Rectal smooth muscle tissue (tissue), 1 donor: Measurements from ENCODE around the gene ZNF341.
"Not testable (repeated sequence)": the region's sequence is repeated elsewhere in the genome, so short reads cannot be mapped to it uniquely, and the experiment has no call there.

ENCODE experiments used
- H3K27ac ChIP-seq: one replicate; pipeline ENCODE4 v1.7.0; 2013; ENCODE audit warnings: low read depth, low read length, inconsistent platforms
- H3K27me3 ChIP-seq: one replicate; pipeline ENCODE4 v1.7.0; 2013; ENCODE audit warnings: low read length; ENCODE audit not compliant: control insufficient read depth, insufficient read depth
- H3K36me3 ChIP-seq: one replicate; pipeline ENCODE4 v1.7.0; 2013; ENCODE audit warnings: low read length; ENCODE audit not compliant: control insufficient read depth, insufficient read depth
- H3K4me1 ChIP-seq: one replicate; pipeline ENCODE4 v1.7.0; 2013; ENCODE audit warnings: low read length; ENCODE audit not compliant: control insufficient read depth, insufficient read depth
- H3K4me3 ChIP-seq: one replicate; pipeline ENCODE4 v1.7.0; 2013; ENCODE audit warnings: low read length
- H3K9ac ChIP-seq: one replicate; pipeline ENCODE4 v1.7.0; 2013; ENCODE audit warnings: low read length

ZNF341 gene

GRCh38 chr20:33693741-33694638 lies 37.8 kb upstream of the ZNF341 start:
- H3K9ac ChIP-seq = no peak overlapping the region
- H3K36me3 ChIP-seq = no peaks in the 10 kb centered on the region
- H3K27me3 ChIP-seq = no peaks in the 10 kb centered on the region
- peak overlapping the region; percentile 49 for H3K27ac ChIP-seq
- no peak overlapping the region for H3K4me3 ChIP-seq
- peaks cover 11% of the 10 kb centered on the region for H3K4me1 ChIP-seq

DNA sequence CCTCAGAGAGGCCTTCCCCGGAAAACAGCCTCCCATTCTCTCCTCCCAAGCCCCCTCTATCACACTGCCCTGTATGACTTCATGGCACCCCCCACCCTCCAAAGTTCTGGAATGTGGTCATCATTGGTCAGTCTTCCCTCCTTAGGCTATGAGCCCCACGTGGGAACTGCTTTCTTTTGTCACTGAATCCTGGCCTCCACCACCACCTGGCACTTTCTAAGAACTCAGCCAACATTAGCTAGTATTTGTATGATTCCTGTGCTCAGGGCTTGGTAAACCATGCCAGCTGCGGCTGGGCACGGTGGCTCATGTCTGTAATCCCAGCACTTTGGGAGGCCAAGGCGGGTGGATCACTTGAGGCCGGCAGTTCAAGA lies 37.2 kb upstream of the ZNF341 start:
- H3K9ac ChIP-seq = no peak overlapping the region
- H3K4me1 ChIP-seq = peaks cover 11% of the 10 kb centered on the region
- no peaks in the 10 kb centered on the region for H3K27me3 ChIP-seq
- no peak overlapping the region for H3K27ac ChIP-seq
- H3K4me3 ChIP-seq = no peak overlapping the region
- H3K36me3 ChIP-seq = no peaks in the 10 kb centered on the region

DNA sequence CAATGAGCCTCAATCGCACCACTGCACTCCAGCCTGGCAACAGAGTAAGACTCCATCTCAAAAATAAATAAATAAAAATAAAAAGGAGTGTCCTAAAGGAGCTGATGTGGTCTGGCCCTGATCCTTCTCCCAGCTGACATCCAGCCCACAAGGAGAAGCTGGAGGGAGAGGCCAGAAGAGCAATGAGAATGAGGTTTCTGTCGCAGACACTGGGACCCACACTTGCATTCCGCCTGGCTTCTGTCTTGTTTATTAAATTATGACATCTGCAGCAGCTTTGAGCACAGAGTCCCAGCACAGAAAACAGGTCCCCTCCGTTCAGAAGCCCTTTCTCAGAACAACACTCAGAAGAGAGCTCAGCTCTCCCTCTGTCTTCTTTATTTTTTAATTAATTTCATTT lies 35.3 kb upstream of the ZNF341 start:
- H3K9ac ChIP-seq = no peak overlapping the region

GRCh38 chr20:33697129-33697528 lies 34.7 kb upstream of the ZNF341 start:
- H3K27me3 ChIP-seq = no peaks in the 10 kb centered on the region
- no peak overlapping the region for H3K9ac ChIP-seq
- H3K4me1 ChIP-seq = peaks cover 11% of the 10 kb centered on the region
- no peaks in the 10 kb centered on the region for H3K36me3 ChIP-seq
- no peak overlapping the region for H3K4me3 ChIP-seq
- H3K27ac ChIP-seq = peak overlapping the region; percentile 63

More for the DNA sequence above, 35.3 kb upstream of the ZNF341 start:
- Histone ChIP-seq H3K4me1 (peaks cover 11% of the 10 kb centered on the region), H3K27ac (no peak overlapping the region), H3K27me3 (no peaks in the 10 kb centered on the region), H3K4me3 (no peak overlapping the region), H3K36me3 (no peaks in the 10 kb centered on the region)

DNA sequence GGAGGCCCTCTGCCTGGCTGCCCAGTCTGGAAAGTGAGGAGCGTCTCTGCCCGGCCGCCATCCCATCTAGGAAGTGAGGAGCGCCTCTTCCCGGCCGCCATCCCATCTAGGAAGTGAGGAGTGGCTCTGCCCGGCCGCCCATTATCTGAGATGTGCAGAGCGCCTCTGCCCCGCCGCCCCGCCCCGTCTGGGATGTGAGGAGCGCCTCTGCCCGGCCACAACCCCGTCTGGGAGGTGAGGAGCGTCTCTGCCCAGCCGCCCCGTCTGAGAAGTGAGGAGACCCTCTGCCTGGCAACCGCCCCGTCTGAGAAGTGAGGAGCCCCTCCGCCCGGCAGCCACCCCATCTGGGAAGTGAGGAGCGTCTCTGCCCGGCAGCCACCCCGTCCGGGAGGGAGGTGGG lies 32.8 kb upstream of the ZNF341 start:
- H3K36me3 ChIP-seq, H3K27ac ChIP-seq, H3K27me3 ChIP-seq, H3K4me3 ChIP-seq, H3K9ac ChIP-seq: not testable (repeated sequence)
- H3K4me1 ChIP-seq = peaks cover 13% of the 10 kb centered on the region

DNA sequence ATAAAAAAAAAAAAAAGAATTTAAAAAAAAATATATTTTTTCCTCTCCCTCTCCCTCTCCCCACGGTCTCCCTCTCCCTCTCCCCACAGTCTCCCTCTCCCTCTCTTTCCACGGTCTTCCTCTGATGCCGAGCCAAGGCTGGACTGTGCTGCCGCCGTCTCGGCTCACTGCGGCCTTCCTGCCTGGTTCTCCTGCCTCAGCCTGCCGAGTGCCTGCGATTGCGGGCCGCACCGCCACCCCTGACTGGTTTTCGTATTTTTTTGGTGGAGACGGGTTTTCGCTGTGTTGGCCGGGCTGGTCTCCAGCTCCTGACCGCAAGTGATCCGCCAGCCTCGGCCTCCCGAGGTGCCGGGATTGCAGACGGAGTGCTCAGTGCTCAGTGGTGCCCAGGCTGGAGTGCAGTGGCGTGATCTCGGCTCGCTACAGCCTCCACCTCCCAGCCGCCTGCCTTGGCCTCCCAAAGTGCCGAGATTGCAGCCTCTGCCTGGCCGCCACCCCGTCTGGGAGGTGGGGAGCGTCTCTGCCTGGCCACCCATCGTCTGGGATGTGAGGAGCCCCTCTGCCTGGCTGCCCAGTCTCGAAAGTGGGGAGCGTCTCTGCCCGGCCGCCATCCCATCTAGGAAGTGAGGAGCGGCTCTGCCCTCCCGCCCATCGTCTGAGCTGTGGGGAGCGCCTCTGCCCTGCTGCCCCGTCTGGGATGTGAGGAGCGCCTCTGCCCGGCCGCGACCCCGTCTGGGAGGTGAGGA lies 30.9 kb upstream of the ZNF341 start:
- not testable (repeated sequence) for H3K27me3 ChIP-seq, H3K36me3 ChIP-seq, H3K27ac ChIP-seq, H3K4me3 ChIP-seq, H3K9ac ChIP-seq
- H3K4me1 ChIP-seq = peaks cover 11% of the 10 kb centered on the region

DNA sequence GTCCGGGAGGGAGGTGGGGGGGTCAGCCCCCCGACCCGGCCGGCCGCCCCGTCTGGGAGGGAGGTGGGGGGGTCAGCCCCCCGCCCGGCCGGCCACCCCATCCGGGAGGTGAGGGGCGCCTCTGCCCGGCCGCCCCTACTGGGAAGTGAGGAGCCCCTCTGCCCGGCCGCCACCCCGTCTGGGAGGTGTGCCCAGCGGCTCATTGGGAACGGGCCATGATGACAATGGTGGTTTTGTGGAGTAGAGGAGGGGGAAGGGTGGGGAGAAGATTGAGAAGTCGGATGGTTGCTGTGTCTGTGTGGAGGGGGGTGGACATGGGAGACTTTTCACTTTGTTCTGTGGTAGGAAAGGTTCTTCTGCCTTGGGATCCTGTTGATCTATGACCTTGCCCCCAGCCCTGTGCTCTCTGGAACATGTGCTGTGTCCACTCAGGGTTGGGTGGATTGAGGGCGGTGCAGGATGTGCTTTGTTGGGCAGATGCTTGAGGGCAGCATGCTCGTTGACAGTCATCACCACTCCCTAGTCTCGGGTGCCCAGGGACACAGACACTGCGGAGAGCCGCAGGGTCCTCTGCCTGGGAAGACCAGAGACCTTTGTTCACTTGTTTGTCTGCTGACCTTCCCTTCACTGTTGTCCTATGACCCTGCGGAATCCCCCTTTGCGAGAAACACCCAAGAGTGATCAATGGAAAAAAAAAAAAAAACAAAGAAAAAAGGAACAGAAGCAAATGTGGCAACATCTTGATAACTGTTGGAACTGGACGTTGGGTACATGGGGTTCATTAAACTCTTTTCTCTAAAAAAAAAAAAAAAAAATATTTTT lies 30.0 kb upstream of the ZNF341 start:
- Histone ChIP-seq H3K27me3 (no peaks in the 10 kb centered on the region), H3K4me1 (peaks cover 10% of the 10 kb centered on the region), H3K9ac (no peak overlapping the region), H3K4me3 (no peak overlapping the region), H3K36me3 (peaks cover 3% of the 10 kb centered on the region), H3K27ac (no peak overlapping the region)

DNA sequence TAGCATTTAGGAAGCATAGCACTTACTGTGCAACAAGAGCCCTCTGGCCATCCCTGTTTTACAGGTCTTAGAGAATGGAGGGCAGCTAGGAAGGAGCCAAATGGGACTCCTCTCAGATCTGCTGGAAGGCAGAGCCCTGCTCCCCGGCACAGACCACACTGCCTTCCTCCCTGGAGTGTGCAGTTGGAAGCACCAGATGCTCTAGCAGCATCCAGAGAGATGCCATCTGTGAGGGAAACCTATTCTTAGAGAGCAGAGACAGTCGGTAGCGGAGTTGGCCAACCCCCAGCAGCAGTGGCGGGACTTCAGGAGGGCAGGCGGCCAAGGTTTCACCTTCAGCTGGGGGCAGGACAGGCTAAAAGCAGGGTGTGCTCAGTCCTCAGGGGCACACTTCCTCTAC lies 28.9 kb upstream of the ZNF341 start:
- Histone ChIP-seq H3K36me3 (peaks cover 3% of the 10 kb centered on the region), H3K4me1 (peaks cover 3% of the 10 kb centered on the region), H3K4me3 (no peak overlapping the region), H3K27ac (no peak overlapping the region), H3K9ac (no peak overlapping the region), H3K27me3 (no peaks in the 10 kb centered on the region)

GRCh38 chr20:33703498-33704137 lies 28.2 kb upstream of the ZNF341 start:
- no peak overlapping the region for H3K9ac ChIP-seq
- no peaks in the 10 kb centered on the region for H3K27me3 ChIP-seq
- H3K27ac ChIP-seq = no peak overlapping the region
- H3K4me1 ChIP-seq = peaks cover 3% of the 10 kb centered on the region
- H3K4me3 ChIP-seq = no peak overlapping the region
- H3K36me3 ChIP-seq = peaks cover 3% of the 10 kb centered on the region

DNA sequence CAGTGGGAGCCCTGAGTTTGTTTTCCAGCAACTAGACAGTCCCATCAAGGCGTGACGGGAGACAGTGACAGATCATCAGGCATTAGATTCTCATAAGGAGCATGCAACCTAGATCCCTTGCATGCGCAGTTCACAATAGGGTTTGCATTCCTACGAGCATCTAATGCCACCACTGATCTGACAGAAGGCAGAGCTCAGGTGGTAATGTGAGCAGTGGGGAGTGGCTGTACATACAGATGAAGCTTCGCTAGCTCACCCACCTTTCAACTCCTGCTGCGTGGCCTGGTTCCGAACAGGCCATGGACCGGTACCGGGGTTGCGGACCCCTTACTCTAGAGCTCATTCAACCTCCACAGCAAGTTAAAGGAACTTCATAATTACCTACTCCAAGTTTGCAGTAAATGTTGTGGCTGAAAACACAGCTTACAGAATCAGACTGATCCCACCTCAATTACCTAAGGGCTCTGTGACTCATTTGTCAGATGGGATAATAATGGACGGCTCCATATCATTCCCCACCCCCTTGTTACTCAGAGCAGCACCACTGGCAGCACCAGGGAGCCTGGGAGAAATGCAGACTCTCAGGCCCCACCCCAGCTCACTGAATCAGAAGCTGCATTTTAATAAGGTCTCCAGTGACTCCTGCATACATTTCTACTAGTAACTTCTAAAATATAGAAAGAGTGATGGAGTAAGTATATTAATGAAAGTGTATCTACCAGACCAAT lies 27.4 kb upstream of the ZNF341 start:
- H3K9ac ChIP-seq = no peak overlapping the region
- H3K36me3 ChIP-seq = peaks cover 3% of the 10 kb centered on the region
- H3K27ac ChIP-seq = no peak overlapping the region
- H3K4me3 ChIP-seq = no peak overlapping the region
- H3K4me1 ChIP-seq = peaks cover 3% of the 10 kb centered on the region
- no peaks in the 10 kb centered on the region for H3K27me3 ChIP-seq

DNA sequence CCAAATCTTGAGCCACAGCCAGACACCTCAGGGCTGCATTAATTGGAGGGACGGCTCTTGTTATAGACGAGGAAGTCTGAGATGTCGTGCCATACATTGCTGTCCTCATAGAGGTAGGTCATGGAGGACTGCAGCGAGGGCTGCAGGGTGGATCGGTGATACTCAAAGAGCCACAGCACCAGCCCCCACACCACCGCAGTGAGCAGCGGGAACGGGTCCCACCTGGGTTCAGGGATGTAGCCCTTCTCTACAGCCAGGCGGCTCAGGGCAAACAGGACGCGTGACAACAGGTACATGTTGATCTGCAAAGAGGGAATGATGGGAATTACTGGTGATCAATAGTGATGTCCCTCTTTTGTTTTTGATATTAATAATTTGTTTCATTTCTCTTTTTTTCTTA lies 24.1 kb upstream of the ZNF341 start:
- peaks cover 17% of the 10 kb centered on the region for H3K36me3 ChIP-seq
- peaks cover 3% of the 10 kb centered on the region for H3K4me1 ChIP-seq
- no peak overlapping the region for H3K9ac ChIP-seq
- H3K27ac ChIP-seq = no peak overlapping the region
- no peaks in the 10 kb centered on the region for H3K27me3 ChIP-seq
- no peak overlapping the region for H3K4me3 ChIP-seq
